ENCODE results near the gene TIMM22.

Gene TIMM22

DNA sequence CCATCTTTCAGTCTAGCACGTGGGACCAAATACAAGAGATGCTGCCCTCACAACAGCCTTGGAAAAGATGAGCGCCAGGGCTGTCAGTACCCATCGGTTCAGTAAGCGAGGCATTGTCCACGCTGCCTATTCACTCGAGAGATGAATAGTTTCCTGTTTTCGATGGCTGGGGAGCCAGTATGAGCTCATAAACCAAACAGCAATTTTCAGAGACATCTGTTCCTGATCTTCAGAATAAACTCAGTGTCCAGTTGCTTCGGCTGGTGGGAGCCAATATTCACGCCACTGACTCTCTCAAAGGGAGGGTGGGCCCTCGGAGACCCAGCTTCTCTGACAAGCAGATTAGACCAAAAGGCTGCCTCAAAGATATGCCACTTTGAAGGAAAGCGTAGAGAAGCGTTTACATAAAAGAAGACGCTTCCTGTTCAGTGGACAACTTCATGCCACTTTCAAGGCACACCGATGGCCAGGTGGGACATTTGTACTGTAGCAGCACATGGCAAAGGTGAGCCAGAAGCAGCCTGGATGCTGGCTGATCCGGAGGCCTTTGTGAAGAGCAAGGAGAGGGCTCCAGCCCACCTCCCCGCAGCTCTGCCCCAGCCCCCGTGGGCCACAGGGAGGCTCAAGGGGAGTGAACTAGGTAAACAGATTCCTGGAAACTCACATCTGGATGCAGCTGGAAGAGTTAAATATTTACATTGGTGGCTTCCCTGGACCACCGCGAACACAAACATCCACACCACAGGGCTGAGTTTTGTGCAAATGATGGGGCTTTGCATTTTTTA lies 6.0 kb downstream of the TIMM22 start:
- FAIRE-seq, result no peak

DNA sequence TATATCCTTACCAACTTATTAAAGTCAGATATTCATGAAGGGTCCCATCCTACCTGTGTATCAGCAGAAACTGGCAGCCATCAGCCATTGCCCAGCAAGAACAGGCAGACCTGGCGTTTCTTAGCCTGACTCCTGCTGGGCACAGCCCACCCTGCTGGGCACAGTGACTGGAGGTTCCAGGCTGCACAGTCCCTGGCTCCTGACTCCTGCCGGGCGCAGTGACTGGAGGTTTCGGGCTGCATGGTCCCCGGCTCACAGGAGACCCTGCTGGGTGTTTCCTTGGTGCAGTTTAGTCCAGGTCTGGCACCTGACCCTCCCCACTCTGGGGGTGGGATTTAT lies 6.7 kb downstream of the TIMM22 start:
- FAIRE-seq, result no peak

- FAIRE-seq, result no peak
These were observed 7.2 kb downstream of the TIMM22 start for GRCh38 chr17:1003972-1004768.

DNA sequence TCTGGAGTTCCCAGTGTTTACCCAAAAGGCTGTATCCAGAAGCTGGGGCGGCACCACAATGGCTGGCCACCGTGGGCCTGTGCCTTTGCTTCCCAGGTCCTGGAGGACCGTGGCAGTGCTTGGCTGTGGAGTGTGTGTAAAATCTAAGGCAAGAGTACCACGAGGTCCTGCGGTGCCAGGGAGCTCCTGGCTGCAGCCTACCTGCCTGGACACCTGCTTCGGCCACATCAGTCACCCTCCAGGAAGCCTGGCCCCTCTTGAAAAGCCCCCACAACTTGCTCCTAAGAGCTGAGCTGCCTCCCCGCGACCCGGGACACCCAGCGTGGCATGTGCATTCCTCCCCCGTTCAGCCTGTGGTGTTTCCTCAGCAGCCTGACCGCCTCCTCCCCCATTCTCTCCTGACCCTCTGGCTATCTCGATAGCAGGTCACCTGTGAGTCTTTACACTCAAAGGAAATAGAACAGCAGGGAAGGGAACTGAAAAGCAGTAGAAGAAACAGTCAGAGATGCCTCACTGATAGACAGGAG lies 7.9 kb downstream of the TIMM22 start:
- no peak for FAIRE-seq

GRCh38 chr17:1005361-1005946 lies 8.5 kb downstream of the TIMM22 start:
- no peak for FAIRE-seq

- FAIRE-seq, result no peak
These were observed 9.1 kb downstream of the TIMM22 start for GRCh38 chr17:1006054-1006453.

DNA sequence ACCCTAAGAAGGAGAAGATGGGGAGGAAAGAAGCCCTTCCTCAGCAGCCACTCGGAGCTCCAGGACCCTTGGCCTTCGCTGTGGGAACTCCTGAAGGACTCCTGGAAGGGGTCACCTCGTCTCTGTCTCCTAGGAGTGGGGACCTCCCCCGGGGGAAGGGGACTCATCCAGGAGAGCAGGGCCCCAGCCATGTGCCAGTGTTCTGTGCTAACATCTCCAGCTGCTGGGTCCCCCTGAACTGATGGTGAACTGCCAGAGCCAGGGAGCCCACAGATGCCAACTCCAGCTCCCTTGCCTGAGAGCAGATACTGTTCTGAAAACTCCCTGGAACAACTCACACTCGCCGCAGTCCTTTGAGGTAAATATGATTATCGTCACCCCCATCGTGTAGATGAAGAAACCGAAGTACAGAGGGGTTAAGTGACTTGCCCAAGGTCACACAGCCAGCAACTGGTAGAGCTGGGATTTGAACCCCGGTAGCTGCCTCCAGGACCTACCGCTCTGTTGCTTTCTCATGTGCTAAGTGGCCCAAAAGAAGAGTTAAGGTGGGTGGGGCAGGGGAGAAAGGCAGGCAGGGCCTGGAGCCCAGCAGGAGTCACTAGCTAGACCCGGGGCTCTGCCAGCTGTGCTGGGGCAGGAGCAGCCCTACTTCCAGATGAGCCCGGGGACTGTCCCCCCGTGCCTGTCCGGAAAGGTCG lies 10.5 kb downstream of the TIMM22 start:
- no peak for FAIRE-seq

DNA sequence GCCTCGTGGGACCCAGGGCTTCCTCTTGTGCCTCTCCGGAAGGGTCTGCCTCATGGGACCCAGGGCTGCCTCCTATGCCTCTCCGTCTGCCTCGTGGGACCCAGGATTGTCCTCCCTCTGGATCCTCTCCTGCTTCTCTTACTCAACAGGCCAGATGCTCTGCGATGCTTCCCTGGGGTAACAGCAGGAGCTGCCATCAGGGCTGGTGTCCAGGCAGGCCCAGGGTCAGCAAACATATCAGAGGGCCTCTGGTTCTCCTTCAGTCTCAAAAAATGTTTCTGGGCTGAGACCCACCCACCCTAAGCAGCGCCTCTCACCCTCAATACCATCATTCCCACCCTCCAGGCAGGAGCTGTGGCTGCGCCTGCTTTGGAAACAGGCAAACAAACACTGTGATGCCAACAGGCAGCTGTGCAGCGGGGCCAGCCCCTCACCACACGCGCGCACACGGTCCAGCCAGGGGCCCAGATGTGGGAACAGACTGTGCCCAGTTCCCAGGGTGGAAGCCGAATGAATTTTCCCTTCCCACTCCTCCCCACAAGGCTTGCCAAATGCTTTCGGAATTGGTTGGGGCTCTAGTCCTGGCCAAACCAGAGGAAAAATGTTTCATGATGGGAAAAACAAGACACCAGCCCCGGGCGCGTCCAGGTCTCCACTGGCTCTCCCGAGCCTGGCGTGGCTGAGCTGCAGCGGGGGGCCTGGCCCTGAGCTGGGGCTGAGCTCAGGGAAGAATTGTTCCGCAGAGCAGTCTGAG lies 11.3 kb downstream of the TIMM22 start:
- FAIRE-seq, result no peak

DNA sequence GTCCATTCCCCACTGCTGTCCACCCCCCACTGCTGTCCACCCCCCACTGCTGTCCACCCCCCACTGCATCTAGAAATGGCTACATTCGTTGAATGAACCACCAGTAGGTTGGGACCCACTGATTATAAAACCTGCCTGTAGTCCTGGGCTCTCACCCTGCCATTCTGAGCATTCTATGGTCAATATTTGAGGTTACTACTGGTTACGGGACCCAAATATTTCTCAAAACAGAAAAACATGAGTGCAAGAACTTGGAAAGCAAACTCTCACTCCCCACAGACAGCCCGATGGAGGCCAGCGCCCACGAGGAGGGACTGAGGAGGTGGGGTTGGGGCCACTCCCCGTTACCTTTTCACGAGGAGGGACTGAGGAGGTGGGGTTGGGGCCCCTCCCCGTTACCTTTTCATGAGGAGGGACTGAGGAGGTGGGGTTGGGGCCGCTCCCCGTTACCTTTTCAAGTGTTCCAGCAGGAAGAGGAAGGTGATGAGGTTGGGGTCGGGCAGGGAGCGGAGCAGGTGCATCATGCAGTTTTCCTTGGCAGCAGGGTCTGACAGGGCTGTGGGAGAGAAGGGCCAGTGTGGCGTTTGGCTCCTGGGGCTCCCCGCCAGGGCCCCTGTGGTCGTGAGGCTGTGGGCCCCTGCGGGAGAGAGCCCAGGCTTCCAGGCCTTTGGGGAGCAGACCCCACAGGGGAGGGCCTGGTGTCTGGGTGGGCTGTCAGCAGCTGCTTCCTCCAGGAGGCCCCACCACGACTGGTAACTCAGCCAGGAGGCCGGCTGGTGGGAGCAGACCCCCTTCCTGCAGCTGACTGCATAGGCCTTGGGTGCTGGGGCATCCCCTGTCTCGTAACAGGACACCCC lies 12.5 kb downstream of the TIMM22 start:
- FAIRE-seq, result no peak

- FAIRE-seq, result no peak
These were observed 13.1 kb downstream of the TIMM22 start for GRCh38 chr17:1010086-1010450.

DNA sequence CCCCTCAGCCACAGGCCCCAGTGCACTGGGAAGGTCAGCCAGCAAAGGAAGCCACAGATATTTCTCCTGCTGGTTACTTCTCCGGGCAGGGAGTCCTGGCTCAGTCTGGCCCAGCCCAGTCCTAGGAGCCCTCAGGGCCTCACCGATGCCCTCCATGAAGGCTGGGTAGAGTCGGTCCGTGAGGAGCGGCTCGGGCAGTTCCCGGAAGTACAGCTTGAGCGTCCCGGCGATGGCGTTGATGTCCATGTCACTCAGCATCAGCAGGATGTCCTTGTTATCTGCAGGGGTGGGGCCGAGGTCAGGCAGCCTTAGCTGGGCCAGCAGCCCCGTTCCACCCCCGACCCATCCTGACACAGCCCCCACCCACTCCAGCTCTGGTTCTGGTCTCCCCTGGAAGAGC lies 13.7 kb downstream of the TIMM22 start:
- FAIRE-seq, result no peak

GRCh38 chr17:1011138-1011537 lies 14.2 kb downstream of the TIMM22 start:
- FAIRE-seq, result no peak

DNA sequence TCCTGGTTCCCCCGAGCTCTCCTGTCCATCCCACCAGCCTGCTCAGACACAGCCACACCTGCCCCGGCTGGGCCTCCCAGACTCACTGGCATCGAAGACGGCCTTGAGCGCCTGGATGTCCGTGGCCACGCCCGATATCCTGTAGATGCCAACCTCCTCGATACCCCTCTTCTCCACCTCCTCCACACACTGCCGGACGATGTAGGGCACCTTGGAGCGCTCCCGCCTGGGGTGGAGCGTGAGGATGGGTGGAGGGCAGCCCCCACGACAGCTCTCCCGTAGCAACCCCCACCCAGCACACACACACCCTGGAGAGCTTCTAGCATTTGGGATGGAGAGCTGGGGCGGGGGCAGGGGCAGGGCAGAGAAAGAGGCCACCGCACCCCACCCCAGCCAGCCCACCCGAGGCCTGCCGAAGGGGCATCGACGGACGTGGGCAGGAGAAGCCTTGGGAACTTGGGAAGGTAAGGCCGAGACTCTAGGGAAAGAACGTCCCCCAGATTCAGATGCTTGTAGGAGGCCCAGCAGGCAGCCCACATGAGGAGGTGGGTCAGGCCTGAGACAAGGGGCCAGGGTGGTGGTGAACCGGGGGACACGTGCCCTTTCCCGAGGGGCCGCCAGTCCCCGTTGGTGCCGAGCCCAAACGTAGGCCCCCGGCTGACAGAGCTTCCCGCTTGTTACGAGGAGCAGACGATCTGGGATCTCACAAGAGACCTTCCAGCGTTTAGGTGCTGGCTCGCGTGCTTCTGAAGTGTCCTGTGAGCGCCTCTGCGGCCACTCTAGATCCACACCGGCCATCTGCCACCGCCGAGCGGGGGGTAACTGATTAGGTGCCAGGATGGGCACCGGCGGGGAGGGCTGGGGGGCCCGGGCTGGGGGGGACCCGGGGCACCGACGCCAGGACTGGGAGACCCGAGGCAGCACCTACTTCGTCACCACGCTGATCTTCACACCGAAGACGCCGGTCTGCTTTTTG lies 15.1 kb downstream of the TIMM22 start:
- FAIRE-seq, result no peak

- FAIRE-seq, result no peak
These were observed 16.1 kb downstream of the TIMM22 start for GRCh38 chr17:1012823-1013728.

DNA sequence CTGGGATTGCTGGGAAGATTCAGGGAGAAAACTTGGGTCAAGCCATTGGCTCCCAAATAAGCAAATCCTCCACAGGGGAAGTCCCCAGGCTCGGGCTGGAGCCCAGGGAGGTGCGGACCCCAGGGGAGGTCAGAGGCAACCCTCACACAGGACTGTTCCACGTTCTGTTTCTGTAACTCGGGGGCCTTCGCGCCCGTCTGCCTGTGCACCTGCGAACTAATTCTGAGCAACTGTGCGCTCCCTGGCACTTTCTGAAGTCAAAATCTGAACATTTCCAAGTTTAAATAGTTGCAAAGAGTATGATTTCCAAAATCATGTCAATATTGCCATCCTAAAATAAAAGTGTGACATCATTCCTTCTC lies 16.8 kb downstream of the TIMM22 start:
- no peak for FAIRE-seq

GRCh38 chr17:1018547-1018946 lies 21.6 kb downstream of the TIMM22 start:
- FAIRE-seq, result no peak

DNA sequence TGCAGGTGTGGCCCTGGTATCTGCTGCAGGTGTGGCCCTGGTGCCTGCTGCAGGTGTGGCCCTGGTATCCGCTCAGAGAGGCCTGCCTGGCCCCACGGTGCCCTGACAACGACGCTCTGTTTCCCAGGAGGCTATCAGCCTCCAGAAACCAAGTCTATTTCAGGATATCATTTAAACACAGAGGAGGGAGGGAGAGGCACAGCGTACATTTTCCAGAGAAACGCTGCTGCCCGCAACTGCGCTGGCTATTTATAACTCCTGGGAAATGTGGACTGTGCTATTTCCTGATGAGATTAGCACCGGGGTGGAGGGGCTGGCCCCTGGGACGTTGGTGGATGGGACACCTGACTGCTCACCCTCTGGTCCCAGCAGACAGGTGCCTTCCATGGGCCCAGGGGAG lies 22.5 kb downstream of the TIMM22 start:
- no peak for FAIRE-seq

GRCh38 chr17:1021147-1021546 lies 24.2 kb downstream of the TIMM22 start:
- FAIRE-seq, result no peak

Data from endometrium (tissue), 2 donors.